ENCODE results near the gene CYBC1.

DNA sequence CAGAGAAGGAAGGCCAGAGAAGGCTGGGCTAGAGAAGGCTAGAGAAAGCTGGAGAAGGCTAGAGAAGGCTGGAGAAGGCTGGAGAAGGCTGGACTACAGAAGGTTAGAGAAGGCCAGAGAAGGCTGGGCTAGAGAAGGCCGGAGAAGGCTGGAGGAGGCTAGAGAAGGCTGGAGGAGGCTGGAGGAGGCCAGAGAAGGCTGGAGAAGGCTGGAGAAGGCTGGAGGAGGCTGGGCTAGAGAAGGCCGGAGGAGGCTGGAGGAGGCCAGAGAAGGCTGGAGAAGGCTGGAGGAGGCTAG is 25.7 kb downstream of the CYBC1 start:
- TF ChIP-seq CTCF (IDR thresholded peaks at IDR 0.05) (no peak), POLR2A (IDR thresholded peaks at IDR 0.05) (no peak)
